ENCODE data around the gene OSBP2.

Gene OSBP2

GRCh38 chr22:30949934-30950660 is 255.4 kb downstream of the OSBP2 start:
- peak; percentile 29 for TF ChIP-seq CTCF (conservative IDR thresholded peaks at IDR 0.05; ENCODE audit: low read depth, low read length)
- no peak overlapping the region for H3K4me3 ChIP-seq (ENCODE audit: low read depth, low read length)
- no peak for DNase-seq (ENCODE audit: low read depth)

- no peak for TF ChIP-seq CTCF (conservative IDR thresholded peaks at IDR 0.05; ENCODE audit: low read depth, low read length)
- no peak for DNase-seq (ENCODE audit: low read depth)
- no peak overlapping the region for H3K4me3 ChIP-seq (ENCODE audit: low read depth, low read length)
These were observed 258.5 kb downstream of the OSBP2 start for GRCh38 chr22:30953206-30953605.

DNA sequence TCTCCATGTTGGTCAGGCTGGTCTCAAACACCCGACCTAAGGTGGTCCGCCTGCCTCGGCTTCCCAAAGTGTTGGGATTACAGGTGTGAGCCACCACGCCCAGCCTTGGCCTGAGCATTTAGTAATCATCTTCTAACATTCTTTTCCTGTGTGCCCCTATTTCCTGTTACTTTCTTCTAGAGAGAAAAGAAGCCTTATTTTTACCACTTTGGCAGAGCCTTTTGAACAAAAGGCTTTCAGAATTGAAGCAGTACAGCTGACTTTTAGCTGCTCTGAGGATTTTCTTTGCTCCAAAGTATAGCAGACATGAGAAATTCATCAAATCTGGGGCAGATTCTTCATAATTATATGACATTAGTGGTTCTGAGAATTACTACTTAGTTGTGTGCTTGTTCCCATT is 260.5 kb downstream of the OSBP2 start:
- no peak for TF ChIP-seq CTCF (conservative IDR thresholded peaks at IDR 0.05; ENCODE audit: low read depth, low read length)
- H3K4me3 ChIP-seq (ENCODE audit: low read depth, low read length) = no peak overlapping the region
- DNase-seq (ENCODE audit: low read depth) = no peak
